Fibroblast of mammary gland (primary cell): Measurements from ENCODE around the gene GJD3.
A peak's percentile ranks its signal among the peaks of the same experiment; 100 is the strongest.
"Not testable (repeated sequence)": the region's sequence is repeated elsewhere in the genome, so short reads cannot be mapped to it uniquely, and the experiment has no call there.

Source experiments
- DNase-seq: peaks from one replicate; pipeline ENCODE4 v3.0.0-alpha.2; 2010; ENCODE audit warnings: low read depth
- H3K4me3 ChIP-seq: 2 replicates; pipeline ENCODE4 v1.5.1; 2011; ENCODE audit warnings: low read depth, mild to moderate bottlenecking, low read length, moderate library complexity; ENCODE audit not compliant: control insufficient read depth
- CTCF ChIP-seq: conservative IDR thresholded peaks from 2 replicates; pipeline ENCODE4 v1.5.1; 2011; ENCODE audit warnings: low read depth, low read length, inconsistent platforms; ENCODE audit not compliant: control insufficient read depth, insufficient read depth

Gene GJD3

GRCh38 chr17:40364121-40364861 is at the start of gene GJD3:
Gene GJD3, minus strand, starts transcription at chr17:40364737. Its CDS starts 922 bp downstream, at chr17:40363815.
- no peak for TF ChIP-seq CTCF
- H3K4me3 ChIP-seq: peak within 1 kb of the TSS; percentile 35
- DNase-seq: no peak

- DNase-seq, H3K4me3 ChIP-seq: not testable (repeated sequence)
Measured at GRCh38 chr17:40414312-40414711, 49.8 kb upstream of the GJD3 start.

- no peak overlapping the region for H3K4me3 ChIP-seq
- no peak for TF ChIP-seq CTCF
- no peak for DNase-seq
Measured at GRCh38 chr17:40412880-40413279, 48.3 kb upstream of the GJD3 start.

- H3K4me3 ChIP-seq: no peak overlapping the region
- DNase-seq: no peak
- no peak for TF ChIP-seq CTCF
Measured at GRCh38 chr17:40411821-40412220, 47.3 kb upstream of the GJD3 start.

GRCh38 chr17:40410082-40410481 is 45.5 kb upstream of the GJD3 start:
- DNase-seq: no peak
- no peak overlapping the region for H3K4me3 ChIP-seq
- no peak for TF ChIP-seq CTCF

GRCh38 chr17:40409540-40409939 is 45.0 kb upstream of the GJD3 start:
- H3K4me3 ChIP-seq, DNase-seq: not testable (repeated sequence)

- no peak for TF ChIP-seq CTCF
- no peak for DNase-seq
- no peak overlapping the region for H3K4me3 ChIP-seq
Measured at GRCh38 chr17:40407460-40407859, 42.9 kb upstream of the GJD3 start.

GRCh38 chr17:40404003-40404402 is 39.5 kb upstream of the GJD3 start:
- DNase-seq: no peak
- TF ChIP-seq CTCF: no peak
- H3K4me3 ChIP-seq: no peak overlapping the region
